NCI-H1417 treated with DMSO at 0.1 percent for 48 hours (cell line): ENCODE results near the gene HYOU1.
"Not testable (repeated sequence)": the region's sequence is repeated elsewhere in the genome, so short reads cannot be mapped to it uniquely, and the experiment has no call there.

Source experiments
- DNase-seq: peaks from one replicate; lab custom pipeline; 2025; lab: John Stamatoyannopoulos, UW

HYOU1 gene

GRCh38 chr11:119087123-119087522 is 30.1 kb upstream of the HYOU1 start:
- DNase-seq, result no peak

GRCh38 chr11:119085437-119085847 is 28.4 kb upstream of the HYOU1 start:
- no peak for DNase-seq

GRCh38 chr11:119084663-119085436 is 27.8 kb upstream of the HYOU1 start, which contains the start of gene HMBS:
TSS of gene HMBS (plus strand) at chr11:119084881. CDS start at chr11:119085034, 153 bp downstream.
- peak; percentile 84 for DNase-seq

GRCh38 chr11:119081682-119082260 is 24.8 kb upstream of the HYOU1 start:
- no peak for DNase-seq

GRCh38 chr11:119078675-119079420 is 21.8 kb upstream of the HYOU1 start:
- DNase-seq, result no peak

GRCh38 chr11:119077839-119078238 is 20.8 kb upstream of the HYOU1 start:
- DNase-seq, result no peak

- DNase-seq, result peak; percentile 57
These were observed 10.6 kb upstream of the HYOU1 start, which contains the start of gene VPS11 for GRCh38 chr11:119067371-119068222. TSS of gene VPS11 (plus strand) at chr11:119067818. CDS start at chr11:119067824, 6 bp downstream.

GRCh38 chr11:119065369-119065768 is 8.4 kb upstream of the HYOU1 start:
- DNase-seq, result no peak

GRCh38 chr11:119062779-119063178 is 5.8 kb upstream of the HYOU1 start:
- DNase-seq, result no peak

- no peak for DNase-seq
These were observed 4.3 kb upstream of the HYOU1 start for GRCh38 chr11:119061256-119061655.

GRCh38 chr11:119059128-119059527 is 2.1 kb upstream of the HYOU1 start:
- DNase-seq, result not testable (repeated sequence)

DNA sequence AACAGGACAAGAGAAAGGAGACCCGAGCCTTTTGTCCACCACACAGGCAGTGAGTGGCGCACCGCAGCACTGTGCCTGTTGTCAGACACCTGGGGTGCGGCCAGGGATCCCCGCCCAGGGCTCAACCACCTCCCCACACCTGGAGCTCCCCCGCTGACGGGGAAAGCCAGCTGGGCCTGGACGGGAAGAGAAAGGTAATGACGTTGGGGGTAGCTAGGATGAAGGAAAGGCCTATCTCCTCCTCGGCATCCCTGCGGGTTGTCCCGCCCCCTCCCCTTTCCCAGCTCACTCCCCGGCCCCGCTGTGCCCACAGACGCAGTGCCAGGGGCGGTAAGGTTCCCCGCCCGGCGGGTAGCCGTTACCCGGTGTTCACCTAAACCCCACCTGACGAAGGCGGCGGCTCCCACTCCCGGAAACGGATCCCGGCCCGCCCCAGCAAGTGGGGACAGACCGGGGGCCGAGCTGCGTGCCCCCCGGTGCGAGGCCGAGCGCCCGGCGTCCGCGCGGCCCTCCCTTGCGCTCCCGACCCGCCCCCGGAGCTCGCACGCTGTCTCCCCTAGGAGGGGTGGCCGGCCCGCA is 495 bp downstream of the HYOU1 start:
- DNase-seq, result no peak

DNA sequence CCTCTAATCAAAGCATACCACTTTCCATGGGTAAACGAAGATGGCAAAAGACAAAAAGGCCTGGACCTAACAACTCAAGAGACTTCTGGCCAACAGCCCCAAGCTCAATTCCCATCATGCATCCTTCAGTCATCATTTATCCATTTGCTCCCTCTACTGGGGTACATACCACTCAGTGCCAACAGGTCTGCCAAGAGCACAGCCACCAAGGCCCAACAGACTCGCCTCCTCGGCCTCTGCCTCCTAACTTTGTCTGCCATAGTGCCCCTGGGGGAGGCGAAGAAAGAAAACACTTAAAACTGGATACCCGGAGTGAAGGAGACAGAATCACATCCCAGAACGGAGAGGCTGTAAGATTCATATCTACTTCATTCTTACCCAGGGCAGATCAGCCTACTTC is 1.1 kb downstream of the HYOU1 start:
- DNase-seq, result no peak

DNA sequence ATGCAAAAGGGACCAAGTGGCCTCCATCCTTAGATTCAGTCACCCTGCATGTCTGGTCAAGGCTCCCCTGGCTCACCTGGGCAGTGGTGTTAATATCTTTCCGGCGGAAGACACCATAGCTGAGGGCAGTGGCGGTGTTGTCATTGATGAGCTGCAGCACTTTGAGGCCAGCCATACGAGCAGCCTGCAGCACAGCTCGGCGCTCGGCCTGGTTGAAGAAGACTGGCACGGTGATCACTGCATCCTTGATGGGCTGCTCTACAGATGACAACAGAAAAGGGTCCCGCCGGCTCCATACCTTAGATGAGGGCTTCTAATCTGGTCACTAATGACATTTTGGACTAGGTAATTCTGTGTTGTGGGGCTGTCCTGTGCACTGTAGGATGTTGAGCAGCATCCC is 2.6 kb downstream of the HYOU1 start:
- DNase-seq, result no peak

DNA sequence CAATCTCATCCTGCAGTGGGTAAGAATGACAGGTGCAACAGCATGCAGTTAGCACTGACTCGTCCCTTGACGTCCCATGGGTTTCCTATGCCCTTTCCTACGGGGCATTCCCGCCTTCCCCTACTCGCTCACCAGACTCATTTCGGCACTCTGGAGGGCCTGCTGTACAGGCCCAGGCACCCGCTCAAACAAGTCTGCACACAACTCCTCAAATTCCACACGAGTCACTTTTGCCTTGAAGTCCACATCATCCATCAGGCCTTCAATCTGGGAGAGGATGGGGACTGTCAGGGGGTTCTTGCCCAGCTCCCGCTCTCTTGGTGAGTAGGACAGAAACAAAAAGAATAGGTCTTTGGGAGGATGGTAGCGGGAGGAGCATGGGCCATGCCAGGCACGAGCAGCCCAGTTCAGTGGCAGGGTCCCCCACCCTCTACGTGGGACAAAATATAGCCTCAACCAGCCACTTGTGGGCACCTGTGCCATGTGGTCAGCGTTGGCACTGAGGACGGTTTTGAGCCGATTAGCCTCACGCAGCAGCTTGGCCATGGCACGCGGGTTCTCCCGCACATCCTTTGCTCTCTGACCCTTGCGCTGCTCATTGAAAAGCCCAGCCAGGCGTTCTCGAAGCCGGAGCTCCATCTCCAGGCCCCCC is 4.7 kb downstream of the HYOU1 start:
- no peak for DNase-seq

DNA sequence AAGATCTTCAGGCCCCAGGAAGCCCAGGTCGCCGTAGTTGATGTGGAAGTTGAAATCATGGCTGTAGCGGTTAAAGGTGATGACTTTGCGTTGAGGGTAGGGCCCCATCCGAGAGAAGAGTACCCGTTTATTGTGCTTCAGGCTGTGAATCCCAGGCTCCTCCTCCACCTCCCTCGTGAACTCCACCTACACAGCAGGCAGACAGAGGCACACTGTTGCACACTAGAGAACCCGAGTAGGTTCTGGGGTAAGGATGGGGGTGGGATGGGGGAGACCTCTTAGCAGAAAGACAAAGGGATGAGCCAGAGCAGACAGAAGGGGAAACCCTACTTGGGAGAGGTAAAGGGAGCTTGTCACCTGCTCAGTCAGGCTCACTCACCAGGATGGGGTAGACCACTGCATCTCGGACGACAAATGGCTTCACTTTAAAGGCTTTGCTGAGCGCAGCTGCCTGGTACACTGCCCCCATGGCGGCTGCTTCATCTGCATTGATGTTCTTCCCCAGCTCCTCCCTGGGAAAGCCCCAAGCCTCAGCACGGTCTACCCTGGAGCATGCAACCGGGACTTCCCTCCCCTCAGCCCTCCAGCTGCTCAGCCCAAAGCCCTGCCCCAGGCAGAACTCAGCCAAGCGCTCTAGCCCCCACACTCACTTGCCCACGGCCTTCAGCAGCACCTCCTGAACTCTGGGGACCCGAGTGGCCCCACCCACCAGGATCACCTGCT is 5.4 kb downstream of the HYOU1 start:
- DNase-seq, result no peak

GRCh38 chr11:119049081-119049480 is 7.9 kb downstream of the HYOU1 start:
- DNase-seq, result no peak

DNA sequence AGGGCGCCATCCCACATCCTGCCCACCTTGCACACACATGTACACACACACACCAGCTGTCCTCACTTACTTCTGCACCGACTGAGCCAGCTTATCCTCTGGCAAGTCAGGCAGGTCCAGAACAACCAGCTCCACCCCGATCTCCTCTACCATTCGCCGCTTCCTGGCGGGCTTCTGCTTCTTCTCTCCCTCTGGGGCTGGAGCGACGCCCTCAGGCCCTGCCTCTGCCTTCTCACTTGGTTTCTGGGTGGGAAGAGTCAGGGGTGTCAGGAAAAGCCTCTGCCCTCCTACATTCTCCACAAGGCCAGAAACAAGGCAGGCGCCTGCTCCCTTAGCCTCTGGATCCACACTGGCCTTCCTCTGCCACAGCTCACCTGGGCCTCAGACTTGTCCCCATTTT is 8.4 kb downstream of the HYOU1 start:
- no peak for DNase-seq

DNA sequence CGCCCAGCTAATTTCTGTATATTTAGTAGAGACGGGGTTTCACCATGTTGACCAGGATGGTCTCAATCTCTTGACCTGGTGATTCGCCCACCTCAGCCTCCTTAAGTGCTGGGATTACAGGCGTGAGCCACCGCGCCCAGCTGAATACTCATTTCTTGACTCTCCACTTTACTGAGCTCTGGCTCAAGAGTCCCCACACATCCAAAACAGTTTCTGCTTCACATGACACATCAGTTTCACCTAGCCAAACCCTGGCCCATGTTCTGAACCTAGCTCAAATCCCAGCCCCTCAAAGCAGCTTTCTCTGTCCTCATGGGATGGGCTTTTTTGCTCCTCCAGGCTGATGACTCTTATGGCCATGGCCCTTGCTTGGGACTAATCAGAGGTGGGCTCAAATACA is 9.8 kb downstream of the HYOU1 start:
- no peak for DNase-seq

DNA sequence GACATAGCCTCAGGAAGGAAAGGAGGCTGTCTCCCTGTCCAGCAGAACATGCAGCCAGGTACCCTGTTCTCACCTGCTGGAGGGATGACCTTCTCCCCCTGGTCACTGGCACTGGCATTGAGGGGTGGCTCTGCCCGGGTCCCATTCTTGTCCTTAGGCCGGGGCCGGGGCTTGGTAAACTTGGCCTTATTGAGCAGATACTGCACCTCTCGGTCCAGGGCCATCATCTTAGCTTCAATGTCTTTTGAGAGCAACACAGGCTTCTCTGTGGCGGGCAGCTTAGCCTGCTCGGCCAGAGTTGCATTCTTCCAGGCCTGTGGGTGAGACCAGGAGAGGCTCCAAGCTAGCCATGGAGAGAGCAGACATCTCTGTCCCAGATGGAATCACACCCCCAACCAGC is 10.5 kb downstream of the HYOU1 start:
- no peak for DNase-seq
